Neural crest cell (in vitro differentiated cells): Measurements from ENCODE around the gene TMEM107. TPM values are rescaled to one million over a fixed set of nuclear protein-coding genes. Genes with fewer than 3 reads are reported as not detected.

Experiments
- DNase-seq: peaks from one replicate; pipeline ENCODE4 v3.0.0; 2021; ENCODE audit warnings: low read depth, mixed read lengths, low spot score
- H3K27ac Mint-ChIP-seq: one replicate; pipeline ENCODE4 v1.8.0; 2021; ENCODE audit warnings: mild to moderate bottlenecking, mixed read lengths; ENCODE audit not compliant: unreplicated experiment
- H3K27me3 Mint-ChIP-seq: 2 replicates; pipeline ENCODE4 v1.8.0; 2021; ENCODE audit warnings: low read depth, mild to moderate bottlenecking, mixed read lengths
- H3K36me3 Mint-ChIP-seq: 2 replicates; pipeline ENCODE4 v1.8.0; 2021; ENCODE audit warnings: low read depth, mild to moderate bottlenecking, mixed read lengths
- H3K4me1 Mint-ChIP-seq: 2 replicates; pipeline ENCODE4 v1.8.0; 2021; ENCODE audit warnings: mixed read lengths
- H3K4me3 Mint-ChIP-seq: one replicate; pipeline ENCODE4 v1.8.0; 2021; ENCODE audit warnings: mild to moderate bottlenecking, mixed read lengths
- H3K9me3 Mint-ChIP-seq: 2 replicates; pipeline ENCODE4 v1.8.0; 2021; ENCODE audit warnings: mixed read lengths
- total RNA-seq: library from RNA; stranded (reverse); gene quantifications from 2 replicates; pipeline ENCODE4 v1.2.1, GENCODE V29; 2021
- TF ChIP-seq, protein P1 (sequence below): fragments of 200-600 bp; sonication (generic); conservative IDR thresholded peaks from 2 replicates; pipeline ENCODE4 v1.5.0; 2021; ENCODE audit warnings: antibody characterized with exemption, mild to moderate bottlenecking

The TMEM107 gene
- total RNA-seq, 1 donor from 2014 or later = 41.4 TPM

DNA sequence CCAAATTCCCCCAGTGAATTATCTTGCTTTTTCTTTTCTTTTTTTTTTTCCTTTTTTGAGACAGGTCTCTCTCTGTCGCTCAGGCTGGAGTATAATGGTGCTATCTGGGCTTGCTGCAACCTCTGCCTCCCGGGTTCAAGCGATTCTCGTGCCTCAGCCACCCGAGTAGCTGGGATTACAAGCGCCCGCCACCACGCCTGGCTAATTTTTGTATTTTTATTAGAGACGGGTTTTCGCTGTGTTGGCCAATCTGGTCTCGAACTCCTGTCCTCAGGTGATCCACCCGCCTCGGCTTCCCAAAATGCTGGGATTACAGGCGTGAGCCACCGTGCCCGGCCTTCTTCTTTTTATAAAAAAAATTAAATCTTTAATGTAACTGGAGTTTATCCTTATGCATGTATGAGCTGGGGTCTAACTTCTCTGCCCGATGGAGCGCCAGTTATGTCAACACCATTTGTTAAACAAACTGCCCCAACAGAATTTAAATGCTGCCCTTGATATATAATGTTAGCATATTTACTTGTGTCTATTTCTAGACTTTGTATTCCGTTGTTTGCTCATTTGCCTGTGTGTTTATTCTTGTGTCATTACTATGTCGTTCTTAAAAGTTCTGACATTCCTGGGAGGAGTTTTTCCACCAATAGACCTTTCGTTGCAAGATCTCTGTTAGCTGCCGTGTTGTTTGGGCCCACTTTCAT lies 34.7 kb upstream of the TMEM107 start:
- Mint-ChIP-seq H3K9me3 (no peaks in the 10 kb centered on the region), H3K4me3 (peak overlapping the region; percentile 95), H3K27me3 (peaks cover under 1% of the 10 kb centered on the region), H3K27ac (peak overlapping the region; percentile 90), H3K4me1 (peaks cover 34% of the 10 kb centered on the region), H3K36me3 (peaks cover 11% of the 10 kb centered on the region)
- DNase-seq = no peak
- TF ChIP-seq, protein P1, sequence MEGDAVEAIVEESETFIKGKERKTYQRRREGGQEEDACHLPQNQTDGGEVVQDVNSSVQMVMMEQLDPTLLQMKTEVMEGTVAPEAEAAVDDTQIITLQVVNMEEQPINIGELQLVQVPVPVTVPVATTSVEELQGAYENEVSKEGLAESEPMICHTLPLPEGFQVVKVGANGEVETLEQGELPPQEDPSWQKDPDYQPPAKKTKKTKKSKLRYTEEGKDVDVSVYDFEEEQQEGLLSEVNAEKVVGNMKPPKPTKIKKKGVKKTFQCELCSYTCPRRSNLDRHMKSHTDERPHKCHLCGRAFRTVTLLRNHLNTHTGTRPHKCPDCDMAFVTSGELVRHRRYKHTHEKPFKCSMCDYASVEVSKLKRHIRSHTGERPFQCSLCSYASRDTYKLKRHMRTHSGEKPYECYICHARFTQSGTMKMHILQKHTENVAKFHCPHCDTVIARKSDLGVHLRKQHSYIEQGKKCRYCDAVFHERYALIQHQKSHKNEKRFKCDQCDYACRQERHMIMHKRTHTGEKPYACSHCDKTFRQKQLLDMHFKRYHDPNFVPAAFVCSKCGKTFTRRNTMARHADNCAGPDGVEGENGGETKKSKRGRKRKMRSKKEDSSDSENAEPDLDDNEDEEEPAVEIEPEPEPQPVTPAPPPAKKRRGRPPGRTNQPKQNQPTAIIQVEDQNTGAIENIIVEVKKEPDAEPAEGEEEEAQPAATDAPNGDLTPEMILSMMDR = no peak

DNA sequence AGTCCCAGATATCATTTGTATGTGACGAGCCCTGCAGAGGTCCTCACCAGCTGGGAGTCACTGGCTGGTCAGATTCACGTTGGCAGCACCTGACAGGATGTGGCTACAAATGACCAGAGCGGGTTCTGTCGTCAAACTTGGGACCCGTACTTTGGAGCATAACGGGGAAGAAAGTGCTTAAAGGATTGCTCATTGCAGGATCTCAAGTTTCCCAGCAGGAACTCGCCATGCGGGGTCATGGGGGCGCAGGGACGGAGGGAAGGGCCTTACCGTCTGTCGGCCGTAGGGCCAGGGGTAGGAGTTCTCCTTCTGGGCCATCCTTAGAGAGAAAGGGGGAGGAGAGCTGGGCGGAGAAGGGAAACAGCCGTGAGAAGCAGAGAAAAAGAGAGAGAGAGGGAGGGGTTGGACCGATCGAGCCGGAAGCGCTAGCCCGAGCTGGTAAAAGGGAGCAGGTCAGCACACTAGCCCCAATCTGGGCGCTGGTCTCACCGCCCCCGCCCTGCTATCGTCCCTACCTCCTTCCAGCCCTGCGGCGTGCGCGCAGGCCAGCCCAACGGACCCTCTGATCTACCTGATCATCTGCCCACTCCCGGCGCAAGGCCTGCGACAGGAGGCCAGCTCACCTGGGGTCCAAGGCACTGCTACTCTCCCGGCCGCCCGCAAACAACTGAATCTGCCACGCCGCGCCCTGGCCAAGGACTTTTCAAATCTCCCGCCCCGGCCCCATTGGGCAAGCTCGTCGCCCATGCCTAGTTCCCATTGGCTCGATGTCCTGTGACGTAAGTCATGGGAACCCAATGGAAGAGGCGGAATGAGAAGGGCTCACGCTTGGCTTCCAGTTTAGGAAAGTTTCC lies 34.0 kb upstream of the TMEM107 start, which contains the start of gene AURKB:
Gene AURKB, minus strand, starts transcription at position 669 of the 854 bp plus-strand sequence. Its CDS starts 351 bp downstream, at position 318.
- peak within 1 kb of the TSS; percentile 95 for H3K4me3 Mint-ChIP-seq

DNA sequence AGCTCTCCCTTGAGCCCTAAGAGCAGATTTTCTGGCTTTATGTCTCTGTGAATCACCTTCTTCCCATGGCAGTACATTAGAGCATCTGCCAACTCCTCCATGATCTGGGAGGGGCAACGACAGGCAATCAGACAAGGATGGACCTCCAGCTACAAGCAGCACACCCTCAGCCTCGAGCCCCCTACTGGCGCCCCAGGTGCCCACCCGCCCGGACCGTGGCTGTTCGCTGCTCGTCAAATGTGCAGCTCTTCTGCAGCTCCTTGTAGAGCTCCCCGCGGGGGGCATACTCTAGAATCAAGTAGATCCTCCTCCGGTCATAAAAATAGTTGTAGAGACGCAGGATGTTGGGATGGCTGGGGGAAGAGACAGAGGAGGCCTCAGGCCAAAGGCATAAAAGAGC lies 30.4 kb upstream of the TMEM107 start:
- Mint-ChIP-seq H3K4me3 (peak overlapping the region; percentile 76), H3K36me3 (peaks cover 20% of the 10 kb centered on the region), H3K27me3 (no peaks in the 10 kb centered on the region), H3K9me3 (no peaks in the 10 kb centered on the region), H3K27ac (no peak overlapping the region), H3K4me1 (peaks cover 38% of the 10 kb centered on the region)
- TF ChIP-seq, protein P1 = no peak
- no peak for DNase-seq

More for the DNA sequence above, 34.0 kb upstream of the TMEM107 start, which contains the start of gene AURKB:
- peak within 1 kb of the TSS; percentile 90 for H3K27ac Mint-ChIP-seq
- peaks cover 11% of the 10 kb centered on the region for H3K36me3 Mint-ChIP-seq
- DNase-seq = peak; percentile 91
- H3K4me1 Mint-ChIP-seq = peaks cover 34% of the 10 kb centered on the region
- TF ChIP-seq, protein P1 = no peak
- H3K27me3 Mint-ChIP-seq = no peaks in the 10 kb centered on the region
- H3K9me3 Mint-ChIP-seq = no peaks in the 10 kb centered on the region

DNA sequence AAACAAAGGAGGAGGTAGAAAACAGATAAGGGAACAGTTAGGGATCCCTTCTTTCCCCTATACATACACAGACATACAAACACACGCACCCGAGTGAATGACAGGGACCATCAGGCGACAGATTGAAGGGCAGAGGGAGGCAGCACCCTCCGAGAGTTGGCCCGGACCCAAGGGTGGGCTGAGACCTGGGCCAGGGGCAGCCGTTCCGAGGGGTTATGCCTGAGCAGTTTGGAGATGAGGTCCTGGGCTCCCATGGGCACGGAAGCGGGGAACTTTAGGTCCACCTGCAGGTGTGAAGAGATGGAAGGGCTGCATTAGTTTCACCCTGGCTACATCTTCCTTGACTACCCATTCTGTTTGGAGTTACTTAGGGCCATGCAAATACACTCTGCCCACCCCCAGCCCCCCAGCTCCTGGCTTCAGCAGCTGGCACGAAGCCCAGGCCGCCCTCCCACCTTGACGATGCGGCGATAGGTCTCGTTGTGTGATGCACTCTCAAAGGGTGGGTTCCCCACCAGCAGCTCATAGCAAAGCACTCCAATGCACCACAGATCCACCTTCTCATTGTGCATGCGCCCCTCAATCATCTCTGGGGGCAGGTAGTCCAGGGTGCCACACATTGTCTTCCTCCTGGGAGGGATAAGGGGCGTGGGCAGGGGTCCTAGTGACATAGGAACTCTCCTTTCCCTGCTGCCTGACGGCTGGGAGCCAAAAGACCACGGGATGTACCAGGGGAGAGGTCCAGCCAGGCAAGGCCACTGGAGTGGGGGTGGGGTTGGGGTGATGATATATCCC lies 28.8 kb upstream of the TMEM107 start:
- Mint-ChIP-seq H3K4me3 (peak overlapping the region; percentile 73), H3K36me3 (peaks cover 26% of the 10 kb centered on the region), H3K27me3 (peaks cover 2% of the 10 kb centered on the region), H3K27ac (no peak overlapping the region), H3K9me3 (peaks cover 2% of the 10 kb centered on the region), H3K4me1 (peaks cover 32% of the 10 kb centered on the region)
- no peak for DNase-seq
- TF ChIP-seq, protein P1 = no peak
